Neural progenitor cell (in vitro differentiated cells): Measurements from ENCODE around the gene VPS41. TPM values are rescaled to one million over a fixed set of nuclear protein-coding genes. Genes with fewer than 3 reads are reported as not detected.

Experiments
- DNase-seq: peaks from one replicate; pipeline ENCODE4 v3.0.0-alpha.2; 2016; ENCODE audit warnings: low spot score
- H2AFZ ChIP-seq: fragments of 200-600 bp; sonication (generic); replicated peaks from 2 replicates; pipeline ENCODE4 v1.6.1; 2016; ENCODE audit warnings: antibody characterized with exemption
- H3F3A ChIP-seq: fragments of 200-600 bp; sonication (generic); 2 replicates; pipeline ENCODE4 v1.6.1; 2016; ENCODE audit warnings: antibody characterized with exemption, low read depth
- H3K27ac ChIP-seq: fragments of 200-600 bp; sonication (generic); 2 replicates; pipeline ENCODE4 v1.5.1; 2016; ENCODE audit warnings: mild to moderate bottlenecking
- H3K27me3 ChIP-seq: fragments of 200-600 bp; sonication (generic); 2 replicates; pipeline ENCODE4 v1.6.1; 2016; ENCODE audit warnings: mild to moderate bottlenecking, moderate library complexity
- H3K36me3 ChIP-seq: fragments of 200-600 bp; sonication (generic); 2 replicates; pipeline ENCODE4 v1.5.1; 2016
- H3K4me1 ChIP-seq: fragments of 200-600 bp; sonication (generic); 2 replicates; pipeline ENCODE4 v1.6.1; 2016; ENCODE audit warnings: mixed run types
- H3K4me2 ChIP-seq: fragments of 200-600 bp; sonication (generic); 2 replicates; pipeline ENCODE4 v1.6.1; 2016
- H3K4me3 ChIP-seq: fragments of 200-600 bp; sonication (generic); 2 replicates; pipeline ENCODE4 v1.5.1; 2016
- H3K79me2 ChIP-seq: fragments of 200-600 bp; sonication (generic); 2 replicates; pipeline ENCODE4 v1.6.1; 2016; ENCODE audit warnings: low read depth
- H3K9ac ChIP-seq: fragments of 200-600 bp; sonication (generic); 2 replicates; pipeline ENCODE4 v1.6.1; 2016
- H3K9me3 ChIP-seq: fragments of 200-600 bp; sonication (generic); 2 replicates; pipeline ENCODE4 v1.5.1; 2016; ENCODE audit warnings: low read depth
- H4K20me1 ChIP-seq: fragments of 200-600 bp; sonication (generic); 2 replicates; pipeline ENCODE4 v1.6.1; 2016; ENCODE audit warnings: low read depth
- H3K27ac Mint-ChIP-seq: 3 replicates; pipeline ENCODE4 v1.8.0; 2021; ENCODE audit warnings: mixed read lengths
- H3K27me3 Mint-ChIP-seq: 2 replicates; pipeline ENCODE4 v1.8.0; 2022; ENCODE audit warnings: low read depth, mild to moderate bottlenecking, inconsistent platforms, moderate library complexity, mixed read lengths; ENCODE audit not compliant: insufficient read depth
- H3K36me3 Mint-ChIP-seq: 3 replicates; pipeline ENCODE4 v1.8.0; 2021; ENCODE audit warnings: mixed read lengths
- H3K4me1 Mint-ChIP-seq: 3 replicates; pipeline ENCODE4 v1.8.0; 2021; ENCODE audit warnings: mixed read lengths
- H3K4me3 Mint-ChIP-seq: 3 replicates; pipeline ENCODE4 v1.8.0; 2021; ENCODE audit warnings: mild to moderate bottlenecking, moderate library complexity, mixed read lengths
- H3K9me3 Mint-ChIP-seq: 3 replicates; pipeline ENCODE4 v1.8.0; 2020; ENCODE audit warnings: mixed read lengths
- EZH2 ChIP-seq: fragments of 200-600 bp; sonication (generic); IDR thresholded peaks from 2 replicates; pipeline ENCODE4 v1.6.1; 2017; ENCODE audit warnings: antibody characterized with exemption, mild to moderate bottlenecking, moderate library complexity
- EZH2phosphoT487 ChIP-seq: fragments of 200-600 bp; sonication (generic); IDR thresholded peaks from 2 replicates; pipeline ENCODE4 v1.6.1; 2017; ENCODE audit warnings: antibody characterized with exemption
- total RNA-seq: library from RNA; depleted of rRNA; stranded (reverse); fragments of >200 nt; gene quantifications from 2 replicates; pipeline ENCODE4 v1.2.3, GENCODE V29; 2015; ENCODE audit warnings: low replicate concordance
- TF ChIP-seq, protein P1 (sequence below): fragments of 200-600 bp; sonication (generic); IDR thresholded peaks from 2 replicates; pipeline ENCODE4 v1.5.1; 2017; ENCODE audit warnings: antibody characterized with exemption, mild to moderate bottlenecking

The VPS41 gene
- total RNA-seq, 1 donor from 2014 or later, result 92.3 TPM

DNA sequence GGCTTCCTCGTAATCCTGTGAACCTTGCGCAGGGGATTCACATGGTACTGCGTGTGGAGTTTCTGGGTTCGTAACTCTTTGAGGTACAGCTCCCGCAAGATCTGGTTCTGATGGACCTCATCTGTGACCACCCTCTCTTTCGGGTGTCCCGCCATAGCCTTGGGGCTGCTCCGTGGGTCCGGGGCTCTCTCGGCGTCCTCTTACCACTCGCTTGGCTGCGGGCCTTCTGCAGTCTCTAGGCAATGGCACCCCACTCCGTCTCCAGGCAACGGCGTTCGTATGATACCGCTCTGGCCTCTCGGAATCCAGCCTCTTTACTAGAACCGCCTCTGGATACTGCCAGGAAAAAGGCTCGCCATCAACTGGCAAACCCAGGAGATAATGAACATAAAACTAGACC lies 223.1 kb downstream of the VPS41 start:
- H3K9ac ChIP-seq, result no peak overlapping the region
- H3K4me3 Mint-ChIP-seq, result no peak overlapping the region
- peaks cover 8% of the 10 kb centered on the region for H3K4me1 Mint-ChIP-seq

GRCh38 chr7:38682606-38683005 lies 226.4 kb downstream of the VPS41 start:
- peaks cover 11% of the 10 kb centered on the region for H3K9me3 Mint-ChIP-seq
- Histone ChIP-seq H3K4me3 (no peak overlapping the region), H3K36me3 (no peaks in the 10 kb centered on the region), H3K27ac (no peak overlapping the region), H3K9ac (no peak overlapping the region), H3K27me3 (no peaks in the 10 kb centered on the region), H3K4me2 (no peak overlapping the region), H3K4me1 (peaks cover 14% of the 10 kb centered on the region), H3K79me2 (no peaks in the 10 kb centered on the region), H3K9me3 (no peaks in the 10 kb centered on the region), H3F3A (no peaks in the 10 kb centered on the region), H2AFZ (no peak overlapping the region), H4K20me1 (no peaks in the 10 kb centered on the region)
- H3K36me3 Mint-ChIP-seq, result peaks cover 2% of the 10 kb centered on the region
- TF ChIP-seq, protein P1, sequence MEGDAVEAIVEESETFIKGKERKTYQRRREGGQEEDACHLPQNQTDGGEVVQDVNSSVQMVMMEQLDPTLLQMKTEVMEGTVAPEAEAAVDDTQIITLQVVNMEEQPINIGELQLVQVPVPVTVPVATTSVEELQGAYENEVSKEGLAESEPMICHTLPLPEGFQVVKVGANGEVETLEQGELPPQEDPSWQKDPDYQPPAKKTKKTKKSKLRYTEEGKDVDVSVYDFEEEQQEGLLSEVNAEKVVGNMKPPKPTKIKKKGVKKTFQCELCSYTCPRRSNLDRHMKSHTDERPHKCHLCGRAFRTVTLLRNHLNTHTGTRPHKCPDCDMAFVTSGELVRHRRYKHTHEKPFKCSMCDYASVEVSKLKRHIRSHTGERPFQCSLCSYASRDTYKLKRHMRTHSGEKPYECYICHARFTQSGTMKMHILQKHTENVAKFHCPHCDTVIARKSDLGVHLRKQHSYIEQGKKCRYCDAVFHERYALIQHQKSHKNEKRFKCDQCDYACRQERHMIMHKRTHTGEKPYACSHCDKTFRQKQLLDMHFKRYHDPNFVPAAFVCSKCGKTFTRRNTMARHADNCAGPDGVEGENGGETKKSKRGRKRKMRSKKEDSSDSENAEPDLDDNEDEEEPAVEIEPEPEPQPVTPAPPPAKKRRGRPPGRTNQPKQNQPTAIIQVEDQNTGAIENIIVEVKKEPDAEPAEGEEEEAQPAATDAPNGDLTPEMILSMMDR, result no peak
- TF ChIP-seq EZH2 (no peak), EZH2phosphoT487 (no peak)
- H3K27ac Mint-ChIP-seq, result no peak overlapping the region
- peaks cover 8% of the 10 kb centered on the region for H3K4me1 Mint-ChIP-seq
- no peak for DNase-seq
- no peak overlapping the region for H3K4me3 Mint-ChIP-seq
- H3K27me3 Mint-ChIP-seq, result peaks cover 2% of the 10 kb centered on the region

More for the DNA sequence above, 223.1 kb downstream of the VPS41 start:
- Histone ChIP-seq H3K79me2 (no peaks in the 10 kb centered on the region), H3K36me3 (no peaks in the 10 kb centered on the region), H3K27ac (no peak overlapping the region), H3K4me1 (peaks cover 14% of the 10 kb centered on the region), H4K20me1 (no peaks in the 10 kb centered on the region), H3K27me3 (no peaks in the 10 kb centered on the region), H3K4me2 (no peak overlapping the region), H3K4me3 (no peak overlapping the region), H3F3A (no peaks in the 10 kb centered on the region), H3K9me3 (no peaks in the 10 kb centered on the region), H2AFZ (no peak overlapping the region)
- Mint-ChIP-seq H3K27me3 (peaks cover 2% of the 10 kb centered on the region), H3K36me3 (peaks cover 2% of the 10 kb centered on the region), H3K9me3 (peaks cover 8% of the 10 kb centered on the region), H3K27ac (no peak overlapping the region)
- DNase-seq, result no peak
- TF ChIP-seq EZH2phosphoT487 (no peak), EZH2 (no peak)
- TF ChIP-seq, protein P1, result no peak

DNA sequence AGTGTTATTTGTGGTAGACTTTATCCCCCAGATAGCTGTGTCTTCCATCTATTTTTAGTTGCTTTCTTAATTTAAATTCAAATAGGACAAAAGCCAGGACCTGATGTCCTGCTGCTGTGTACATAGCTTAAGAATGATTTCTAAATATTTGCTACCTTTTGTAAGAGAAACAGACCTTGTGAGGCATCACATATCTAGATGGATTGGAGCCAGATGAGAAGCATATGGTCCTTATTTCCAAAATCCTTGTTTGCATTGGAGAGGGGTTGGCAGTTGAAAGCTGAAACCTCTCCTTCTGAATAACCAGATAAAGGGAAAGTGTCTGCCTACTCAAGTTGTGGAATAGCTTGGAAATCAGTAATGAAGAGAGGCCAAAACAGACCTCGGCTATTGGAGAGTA lies 227.1 kb downstream of the VPS41 start:
- TF ChIP-seq EZH2phosphoT487 (no peak), EZH2 (no peak)
- TF ChIP-seq, protein P1, result no peak
- H3K27ac ChIP-seq, result no peak overlapping the region
- Mint-ChIP-seq H3K27me3 (peaks cover 2% of the 10 kb centered on the region), H3K36me3 (peaks cover 2% of the 10 kb centered on the region), H3K27ac (no peak overlapping the region), H3K4me1 (peaks cover 8% of the 10 kb centered on the region), H3K4me3 (no peak overlapping the region), H3K9me3 (peaks cover 11% of the 10 kb centered on the region)
- no peaks in the 10 kb centered on the region for H4K20me1 ChIP-seq
- H3K9ac ChIP-seq, result no peak overlapping the region
- no peaks in the 10 kb centered on the region for H3K79me2 ChIP-seq
- H3K4me2 ChIP-seq, result no peak overlapping the region
- H3K4me3 ChIP-seq, result no peak overlapping the region
- no peaks in the 10 kb centered on the region for H3F3A ChIP-seq
- peaks cover 14% of the 10 kb centered on the region for H3K4me1 ChIP-seq
- no peak for DNase-seq
- no peaks in the 10 kb centered on the region for H3K27me3 ChIP-seq
- H3K36me3 ChIP-seq, result no peaks in the 10 kb centered on the region
- no peak overlapping the region for H2AFZ ChIP-seq
- no peaks in the 10 kb centered on the region for H3K9me3 ChIP-seq
